Chondrocyte (in vitro differentiated cells): ENCODE results near the gene PAX5. TPM values are rescaled to one million over a fixed set of nuclear protein-coding genes. Genes with fewer than 3 reads are reported as not detected.
"Not testable (repeated sequence)": the region's sequence is repeated elsewhere in the genome, so short reads cannot be mapped to it uniquely, and the experiment has no call there.

Source experiments
- DNase-seq: peaks from one replicate; pipeline ENCODE4 v3.0.0; 2021; ENCODE audit warnings: mixed read lengths, low spot score
- H3K27ac Mint-ChIP-seq: one replicate; pipeline ENCODE4 v1.8.0; 2021; ENCODE audit warnings: mild to moderate bottlenecking, moderate library complexity, mixed read lengths; ENCODE audit not compliant: unreplicated experiment
- H3K27me3 Mint-ChIP-seq: 2 replicates; pipeline ENCODE4 v1.8.0; 2021; ENCODE audit warnings: low read depth, mixed read lengths
- H3K36me3 Mint-ChIP-seq: 2 replicates; pipeline ENCODE4 v1.8.0; 2021; ENCODE audit warnings: low read depth, mixed read lengths
- H3K4me1 Mint-ChIP-seq: 2 replicates; pipeline ENCODE4 v1.8.0; 2021; ENCODE audit warnings: low read depth, mild to moderate bottlenecking, mixed read lengths
- H3K4me3 Mint-ChIP-seq: one replicate; pipeline ENCODE4 v1.8.0; 2021; ENCODE audit warnings: mild to moderate bottlenecking, moderate library complexity, mixed read lengths; ENCODE audit not compliant: unreplicated experiment
- H3K9me3 Mint-ChIP-seq: 2 replicates; pipeline ENCODE4 v1.8.0; 2021; ENCODE audit warnings: low read depth, mixed read lengths
- long read RNA-seq: library from polyadenylated mRNA; stranded (forward); transcript quantifications from one replicate; pipeline ENCODE4 v2.0.0, GENCODE V29; 2021
- total RNA-seq: library from RNA; stranded (reverse); gene quantifications from 3 replicates; pipeline ENCODE4 v1.2.1, GENCODE V29; 2021
- TF ChIP-seq, protein P1 (sequence below): fragments of 200-600 bp; sonication (generic); IDR thresholded peaks from 2 replicates; pipeline ENCODE4 v1.5.0; 2021; ENCODE audit warnings: antibody characterized with exemption, mild to moderate bottlenecking, moderate library complexity

PAX5 gene
- total RNA-seq, result not detected in 3 replicates
- long read RNA-seq, result 0 reads

DNA sequence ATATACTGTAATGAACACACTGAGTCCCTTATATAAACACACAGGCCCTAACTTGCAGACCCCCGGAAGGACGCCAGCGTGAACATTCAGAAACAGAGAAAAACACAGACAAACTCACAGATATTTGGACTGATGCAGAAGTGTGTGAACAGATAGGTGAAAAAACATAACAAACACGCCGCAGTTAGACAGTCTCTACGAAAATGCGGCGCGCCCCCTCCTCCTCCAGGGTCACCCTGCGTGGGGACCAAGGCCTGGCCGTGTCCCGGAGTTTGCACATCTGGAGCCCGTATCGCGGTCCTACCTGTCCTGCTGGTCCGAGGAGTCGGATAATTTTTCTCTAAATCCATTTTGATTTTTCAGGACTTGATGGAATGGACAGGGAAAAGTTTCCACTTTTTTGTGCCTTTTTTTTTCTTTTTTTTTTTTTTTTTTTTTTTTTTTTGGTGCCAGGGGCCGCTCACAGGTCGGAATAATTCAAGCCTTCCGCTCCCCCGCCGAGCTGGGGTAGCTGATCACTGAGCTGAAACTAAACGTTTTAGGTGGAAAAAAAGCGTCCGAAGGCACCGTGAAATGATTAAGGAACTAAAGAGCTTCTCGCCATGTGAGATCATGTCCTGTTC is at the start of gene PAX5:
PAX5 (minus strand) TSS at position 587 of the 623 bp plus-strand sequence; CDS start at position 350, 237 bp downstream.
- TF ChIP-seq, protein P1, sequence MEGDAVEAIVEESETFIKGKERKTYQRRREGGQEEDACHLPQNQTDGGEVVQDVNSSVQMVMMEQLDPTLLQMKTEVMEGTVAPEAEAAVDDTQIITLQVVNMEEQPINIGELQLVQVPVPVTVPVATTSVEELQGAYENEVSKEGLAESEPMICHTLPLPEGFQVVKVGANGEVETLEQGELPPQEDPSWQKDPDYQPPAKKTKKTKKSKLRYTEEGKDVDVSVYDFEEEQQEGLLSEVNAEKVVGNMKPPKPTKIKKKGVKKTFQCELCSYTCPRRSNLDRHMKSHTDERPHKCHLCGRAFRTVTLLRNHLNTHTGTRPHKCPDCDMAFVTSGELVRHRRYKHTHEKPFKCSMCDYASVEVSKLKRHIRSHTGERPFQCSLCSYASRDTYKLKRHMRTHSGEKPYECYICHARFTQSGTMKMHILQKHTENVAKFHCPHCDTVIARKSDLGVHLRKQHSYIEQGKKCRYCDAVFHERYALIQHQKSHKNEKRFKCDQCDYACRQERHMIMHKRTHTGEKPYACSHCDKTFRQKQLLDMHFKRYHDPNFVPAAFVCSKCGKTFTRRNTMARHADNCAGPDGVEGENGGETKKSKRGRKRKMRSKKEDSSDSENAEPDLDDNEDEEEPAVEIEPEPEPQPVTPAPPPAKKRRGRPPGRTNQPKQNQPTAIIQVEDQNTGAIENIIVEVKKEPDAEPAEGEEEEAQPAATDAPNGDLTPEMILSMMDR, result no peak
- peak within 1 kb of the TSS; percentile 45 for H3K4me3 Mint-ChIP-seq
- H3K9me3 Mint-ChIP-seq, result no peaks in the 10 kb centered on the region
- peaks cover 36% of the 10 kb centered on the region for H3K4me1 Mint-ChIP-seq
- H3K36me3 Mint-ChIP-seq, result peaks cover 7% of the 10 kb centered on the region
- H3K27me3 Mint-ChIP-seq, result peaks cover 83% of the 10 kb centered on the region
- no peak for DNase-seq
- no peak within 1 kb of the TSS for H3K27ac Mint-ChIP-seq

- Mint-ChIP-seq H3K27ac (no peak overlapping the region), H3K36me3 (peaks cover 7% of the 10 kb centered on the region), H3K9me3 (no peaks in the 10 kb centered on the region), H3K27me3 (no peaks in the 10 kb centered on the region), H3K4me3 (no peak overlapping the region), H3K4me1 (peaks cover 70% of the 10 kb centered on the region)
- TF ChIP-seq, protein P1, result no peak
- no peak for DNase-seq
These were observed 49.6 kb upstream of the PAX5 start for GRCh38 chr9:37083654-37084053.

DNA sequence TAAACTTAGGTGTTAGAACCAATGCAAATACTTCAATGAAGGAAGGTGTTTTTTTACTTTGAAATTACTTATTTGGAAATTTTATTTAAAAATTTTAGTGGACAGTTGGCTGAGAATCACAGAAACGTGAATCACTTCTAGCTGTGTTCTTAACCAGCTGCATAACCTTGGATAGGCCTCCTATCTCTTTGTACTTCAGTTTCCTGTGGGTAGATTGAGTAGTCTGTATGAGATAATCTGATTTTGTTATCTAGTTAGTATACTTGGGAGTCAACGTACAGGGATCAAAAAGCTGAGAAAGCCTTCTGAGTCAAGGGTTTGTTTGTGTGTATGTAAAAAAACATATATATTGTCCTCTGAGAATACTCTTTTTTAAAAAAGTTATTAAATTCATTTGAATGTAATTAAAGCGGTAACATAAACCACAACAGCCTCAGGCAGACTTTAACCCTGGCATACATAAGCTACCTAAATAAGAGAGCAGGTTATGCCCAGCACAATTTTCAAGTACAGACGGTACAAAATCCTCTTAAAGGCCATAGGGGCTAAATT is 48.2 kb upstream of the PAX5 start:
- no peaks in the 10 kb centered on the region for H3K27me3 Mint-ChIP-seq
- H3K4me1 Mint-ChIP-seq, result peaks cover 59% of the 10 kb centered on the region
- H3K4me3 Mint-ChIP-seq, result no peak overlapping the region
- peaks cover 7% of the 10 kb centered on the region for H3K36me3 Mint-ChIP-seq
- no peak for DNase-seq
- H3K27ac Mint-ChIP-seq, result no peak overlapping the region
- TF ChIP-seq, protein P1, result no peak
- no peaks in the 10 kb centered on the region for H3K9me3 Mint-ChIP-seq

DNA sequence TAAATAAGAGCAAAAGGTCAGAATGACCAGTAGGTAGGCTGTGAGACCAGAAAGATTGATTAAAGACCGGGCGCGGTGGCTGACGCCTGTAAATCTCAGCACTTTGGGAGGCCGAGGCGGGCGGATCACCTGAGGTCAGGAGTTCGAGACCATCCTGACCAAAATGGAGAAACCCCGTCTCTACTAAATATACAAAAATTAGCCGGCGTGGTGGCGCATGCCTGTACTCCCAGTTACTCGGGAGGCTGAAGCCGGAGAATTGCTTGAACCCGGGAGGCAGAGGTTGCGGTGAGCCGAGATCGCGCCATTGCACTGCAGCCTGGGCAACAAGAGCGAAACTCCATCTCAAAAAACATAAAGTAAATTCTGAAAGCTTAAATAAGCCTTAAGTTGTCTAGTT is 47.4 kb upstream of the PAX5 start:
- H3K4me3 Mint-ChIP-seq, H3K36me3 Mint-ChIP-seq, DNase-seq, H3K9me3 Mint-ChIP-seq, H3K27ac Mint-ChIP-seq, H3K27me3 Mint-ChIP-seq: not testable (repeated sequence)
- H3K4me1 Mint-ChIP-seq, result peaks cover 53% of the 10 kb centered on the region

DNA sequence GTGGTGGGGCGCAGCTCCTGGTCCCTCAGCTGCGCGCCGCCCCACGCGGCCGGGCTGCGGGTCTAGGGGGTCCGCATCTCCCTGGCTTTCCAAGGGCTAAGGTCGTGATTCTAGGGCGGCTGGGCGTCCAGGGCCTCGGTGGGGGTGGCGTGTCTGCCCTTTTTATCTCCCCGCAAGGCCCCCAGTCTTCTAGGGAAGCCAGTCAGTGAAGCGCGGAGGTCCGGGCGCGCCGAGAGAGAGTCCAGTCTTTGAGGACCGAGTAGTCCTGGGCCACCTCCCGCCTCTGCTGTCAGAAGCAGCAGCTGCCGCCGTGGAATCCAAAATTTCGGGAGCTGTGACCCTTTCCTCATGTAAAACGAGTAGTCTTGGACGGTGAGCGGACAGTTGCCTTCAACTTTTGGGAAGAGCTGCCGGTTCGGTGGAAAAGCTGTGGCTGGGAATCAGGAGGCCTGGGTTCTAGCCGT is 46.1 kb upstream of the PAX5 start:
- DNase-seq, H3K9me3 Mint-ChIP-seq, H3K36me3 Mint-ChIP-seq, H3K27me3 Mint-ChIP-seq: not testable (repeated sequence)
- Mint-ChIP-seq H3K4me1 (peaks cover 51% of the 10 kb centered on the region), H3K27ac (peak overlapping the region; percentile 97), H3K4me3 (peak overlapping the region; percentile 93)

DNA sequence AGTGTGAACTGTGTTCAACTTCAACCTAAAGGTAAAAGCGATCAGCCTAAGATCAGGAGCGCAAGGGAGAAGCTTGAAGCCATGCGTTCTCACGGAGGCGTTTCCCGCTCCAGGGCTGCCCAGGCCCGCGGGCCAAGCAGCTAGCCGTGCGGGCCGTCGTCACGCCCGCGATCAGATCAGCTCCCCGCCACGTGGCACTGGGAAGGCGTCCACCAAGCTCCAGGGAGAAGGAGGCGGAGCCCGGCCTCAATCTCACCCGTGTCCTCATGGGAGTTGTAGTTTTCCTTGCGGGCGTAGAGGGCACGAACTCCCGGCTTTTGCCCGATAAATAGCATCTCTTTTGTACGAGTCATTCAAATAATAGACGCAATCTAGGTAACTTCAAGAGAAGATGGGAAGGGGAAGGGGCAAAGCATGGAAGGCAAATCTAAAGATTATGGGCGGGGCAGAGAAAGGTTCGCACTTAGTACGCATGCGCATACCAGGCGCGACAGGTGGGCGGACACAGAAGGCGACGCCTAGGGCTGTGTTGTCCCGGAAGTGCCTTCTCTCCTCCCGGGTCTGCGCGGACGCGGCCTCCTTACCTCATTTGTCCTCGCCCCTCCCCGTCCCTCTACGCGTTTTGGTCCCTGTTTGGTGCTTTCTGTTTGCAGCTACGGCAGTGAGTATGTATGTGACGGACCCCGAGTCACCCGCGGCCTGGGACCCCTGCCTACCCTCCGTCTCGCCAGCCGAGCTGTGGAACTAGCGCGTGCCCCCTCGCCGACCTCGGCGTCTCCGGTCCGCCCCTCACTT is 45.5 kb upstream of the PAX5 start:
- H3K27ac Mint-ChIP-seq, result peak overlapping the region; percentile 97
- no peaks in the 10 kb centered on the region for H3K9me3 Mint-ChIP-seq
- peak; percentile 96 for DNase-seq
- no peaks in the 10 kb centered on the region for H3K36me3 Mint-ChIP-seq
- TF ChIP-seq, protein P1, result no peak
- peaks cover 13% of the 10 kb centered on the region for H3K27me3 Mint-ChIP-seq
- H3K4me1 Mint-ChIP-seq, result peaks cover 47% of the 10 kb centered on the region
- H3K4me3 Mint-ChIP-seq, result peak overlapping the region; percentile 93

DNA sequence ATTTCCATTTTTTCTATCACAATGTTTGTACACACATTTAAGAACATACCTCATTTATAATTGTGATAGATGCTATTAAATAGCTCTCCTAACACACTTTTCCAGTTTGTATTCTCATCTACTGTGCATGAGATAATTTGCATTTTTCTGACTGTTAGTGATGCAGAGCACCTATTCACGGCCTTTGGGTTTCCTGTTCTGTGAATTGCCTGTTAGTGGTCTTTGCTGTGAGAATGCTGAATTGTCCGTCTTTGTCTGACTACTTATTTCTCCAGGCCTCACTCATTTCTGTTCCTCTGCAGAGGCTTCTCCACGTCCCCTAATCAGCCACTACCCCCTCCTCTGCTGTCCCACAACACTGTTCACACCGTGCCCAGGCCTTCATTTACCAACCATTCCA is 40.7 kb upstream of the PAX5 start:
- not testable (repeated sequence) for H3K36me3 Mint-ChIP-seq, H3K4me3 Mint-ChIP-seq, H3K27ac Mint-ChIP-seq, H3K4me1 Mint-ChIP-seq, DNase-seq, H3K9me3 Mint-ChIP-seq
- peaks cover 18% of the 10 kb centered on the region for H3K27me3 Mint-ChIP-seq
